OCI-M2 (cell line): ENCODE measurements around the gene XIRP1.

Experiments
- DNase-seq: peaks from one replicate; lab custom pipeline; 2025; ENCODE audit not compliant: unreplicated experiment; lab: John Stamatoyannopoulos, UW

XIRP1 gene

DNA sequence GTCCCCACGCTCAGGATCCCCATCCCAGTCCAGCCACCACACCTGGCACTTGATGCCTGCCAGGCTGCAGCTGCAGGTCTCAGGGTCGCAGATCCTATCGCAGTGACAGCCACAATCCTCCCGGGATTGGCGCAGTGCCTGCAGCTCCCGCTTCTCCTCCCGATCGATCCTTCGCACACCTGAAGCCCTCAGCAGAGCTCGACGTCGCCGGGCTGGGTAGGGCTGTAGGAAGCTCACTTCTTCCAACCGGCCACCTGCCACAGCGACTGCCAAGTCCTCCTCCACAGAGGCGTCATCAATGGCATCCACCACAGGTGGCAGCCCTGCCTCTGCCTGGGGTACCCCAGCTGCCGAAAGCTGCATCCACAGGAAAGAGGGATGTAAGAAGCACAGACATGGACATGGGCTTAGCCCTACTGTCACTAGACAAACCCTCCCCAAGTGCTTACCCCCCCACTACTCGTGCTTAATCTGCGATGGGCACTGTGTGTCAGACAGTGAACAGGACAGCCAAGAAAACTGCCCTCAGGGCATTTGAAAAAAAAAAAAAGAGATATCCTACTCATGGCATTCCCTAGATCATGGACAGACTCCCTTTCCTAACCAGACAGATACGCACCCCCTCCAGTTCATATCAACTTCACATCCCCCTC, 48.2 kb downstream of the XIRP1 start:
- no peak for DNase-seq

DNA sequence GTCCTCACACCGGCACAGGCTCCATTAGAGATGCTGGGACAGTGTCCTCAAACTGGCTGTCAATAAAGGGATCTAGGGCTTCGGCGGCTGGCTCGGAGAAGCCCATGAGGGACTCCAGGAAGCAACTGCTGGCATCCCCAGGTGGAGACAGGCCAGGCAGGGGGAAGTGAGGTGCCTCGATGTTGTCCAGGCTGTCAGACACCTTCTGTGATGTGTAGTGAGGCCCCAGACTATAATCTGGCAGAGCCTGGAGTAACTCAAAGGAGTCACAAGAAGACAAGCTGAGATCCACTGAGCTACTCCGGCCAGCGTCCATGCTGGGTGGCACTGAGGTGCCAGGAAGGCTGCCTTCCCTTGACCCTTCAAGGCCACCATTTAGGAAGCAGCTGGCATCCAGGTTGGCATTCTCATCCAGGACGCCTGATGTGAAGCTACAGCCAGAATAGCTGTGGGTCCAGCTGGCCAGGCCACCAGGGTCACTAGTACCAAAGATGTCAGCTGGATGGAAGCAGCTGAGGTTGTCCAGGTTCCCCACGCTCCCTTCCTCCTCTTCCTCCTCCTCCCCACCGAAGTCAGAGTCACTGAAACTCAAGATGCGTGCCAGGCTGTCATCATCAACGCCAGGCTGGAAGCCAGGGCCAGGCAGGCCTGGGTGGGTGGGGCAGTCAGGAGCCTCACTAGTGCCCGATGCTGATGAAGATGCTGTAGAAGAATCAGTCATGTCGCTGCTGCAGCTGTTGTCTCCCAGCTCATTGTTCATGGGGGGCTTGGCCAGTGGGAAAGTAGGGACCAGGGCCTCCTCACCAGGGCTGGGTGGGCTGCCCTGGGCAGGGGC, 49.1 kb downstream of the XIRP1 start:
- no peak for DNase-seq

DNA sequence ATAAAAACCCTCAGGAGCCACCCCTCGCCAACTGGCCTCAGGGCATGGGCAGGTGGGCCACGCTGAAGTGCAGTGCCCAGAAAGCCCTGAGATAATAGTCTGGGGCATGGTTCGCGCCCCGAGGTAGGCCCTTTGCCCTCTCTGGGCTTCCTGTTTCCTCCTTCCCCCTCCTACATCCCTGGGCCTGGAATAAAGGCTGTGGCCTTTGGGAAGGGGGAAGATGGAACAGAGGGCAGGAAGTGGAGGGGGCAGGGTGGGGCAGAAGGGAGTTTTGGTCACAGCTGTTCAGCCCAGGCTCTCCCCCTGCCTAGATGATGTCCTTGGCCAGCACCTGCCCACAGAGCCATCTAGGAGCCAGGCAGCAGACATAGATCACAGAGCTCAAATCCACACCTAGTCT, 50.3 kb downstream of the XIRP1 start:
- DNase-seq = no peak

DNA sequence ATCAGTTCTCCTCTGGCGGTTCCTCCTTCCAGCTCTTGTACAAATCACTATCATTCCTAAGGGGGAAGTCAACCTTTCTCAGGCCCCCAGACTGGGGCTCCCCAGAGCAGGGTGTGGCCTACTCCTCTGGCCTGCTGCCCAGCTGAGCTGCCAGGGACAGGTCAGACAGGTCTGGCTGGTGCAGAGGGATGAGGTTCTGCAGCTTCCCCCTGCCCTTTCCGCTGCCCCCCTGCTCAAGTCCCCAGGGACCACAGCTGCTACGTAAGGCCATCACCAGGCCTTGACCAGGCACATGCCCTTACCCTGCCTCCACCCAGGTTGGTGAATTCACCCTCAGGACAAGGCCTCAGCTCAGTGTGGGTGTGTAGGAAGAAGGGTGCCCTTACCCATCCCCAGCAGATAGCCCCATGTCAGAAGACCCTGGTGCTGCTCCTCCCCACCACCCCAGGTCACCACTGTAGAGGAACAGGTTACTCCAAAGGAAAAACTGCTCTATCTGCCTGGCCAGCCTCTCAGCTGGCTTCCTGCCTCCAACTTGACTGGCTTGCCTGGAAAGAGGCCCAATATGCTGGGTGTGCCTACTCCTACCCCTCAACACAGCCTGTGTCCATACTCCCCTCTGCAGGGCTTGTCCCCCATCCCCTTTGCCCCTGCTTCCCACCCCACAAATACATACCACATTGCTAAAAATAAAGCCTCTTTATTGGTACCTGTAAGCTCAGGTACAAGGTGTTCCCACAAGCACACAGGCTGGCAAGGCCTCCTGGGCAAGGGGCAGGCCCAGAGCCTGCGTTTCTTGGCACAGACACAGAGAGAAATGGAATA, 51.0 kb downstream of the XIRP1 start:
- DNase-seq = no peak

DNA sequence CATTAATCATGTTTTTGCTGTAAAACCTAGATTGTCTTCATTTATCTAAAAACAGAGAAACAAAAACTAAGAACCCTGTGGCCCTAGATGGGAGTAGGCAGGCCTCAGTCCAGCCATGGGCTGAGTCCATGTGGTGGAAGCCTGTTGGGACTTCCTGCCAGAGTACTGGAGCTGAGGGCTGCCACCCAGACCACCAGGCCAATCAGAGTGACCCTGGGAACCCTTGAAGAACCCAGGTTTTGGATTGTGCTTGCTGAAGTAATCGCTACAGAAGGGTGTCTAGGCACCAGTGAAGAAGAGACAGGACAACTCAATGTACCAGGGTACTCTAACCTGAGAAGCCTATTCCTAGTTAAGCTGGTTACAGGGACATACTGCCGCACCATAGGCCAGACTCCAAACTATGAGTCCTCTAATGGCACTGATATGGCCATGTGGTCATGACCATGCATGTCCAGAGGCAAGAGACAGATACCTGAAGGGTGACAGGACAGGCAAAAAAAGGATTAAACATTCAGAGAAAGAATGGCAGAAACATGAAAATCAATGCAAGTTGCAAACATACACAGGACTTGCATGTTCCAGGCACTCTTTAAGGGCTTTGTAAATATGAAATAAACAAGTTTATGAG, 51.9 kb downstream of the XIRP1 start:
- no peak for DNase-seq

DNA sequence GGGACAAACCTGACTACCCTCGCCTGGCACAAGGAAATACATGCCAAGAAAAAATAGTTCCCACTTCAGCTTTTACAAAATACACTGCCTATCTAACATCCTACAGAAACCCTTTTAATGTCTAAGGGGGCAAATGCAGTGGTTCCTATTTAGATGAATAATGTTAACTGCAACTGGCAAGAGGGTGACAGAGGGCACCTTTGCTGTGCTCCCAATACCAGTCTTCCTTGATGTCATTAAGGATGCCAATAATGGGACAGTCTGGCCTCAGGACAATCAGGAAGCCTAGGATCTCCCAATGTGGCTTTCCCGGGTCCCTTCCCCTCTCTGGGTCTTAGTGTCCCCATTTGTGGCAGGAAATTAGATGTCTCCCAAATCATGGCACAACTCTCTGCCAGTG, 53.0 kb downstream of the XIRP1 start:
- DNase-seq = no peak

DNA sequence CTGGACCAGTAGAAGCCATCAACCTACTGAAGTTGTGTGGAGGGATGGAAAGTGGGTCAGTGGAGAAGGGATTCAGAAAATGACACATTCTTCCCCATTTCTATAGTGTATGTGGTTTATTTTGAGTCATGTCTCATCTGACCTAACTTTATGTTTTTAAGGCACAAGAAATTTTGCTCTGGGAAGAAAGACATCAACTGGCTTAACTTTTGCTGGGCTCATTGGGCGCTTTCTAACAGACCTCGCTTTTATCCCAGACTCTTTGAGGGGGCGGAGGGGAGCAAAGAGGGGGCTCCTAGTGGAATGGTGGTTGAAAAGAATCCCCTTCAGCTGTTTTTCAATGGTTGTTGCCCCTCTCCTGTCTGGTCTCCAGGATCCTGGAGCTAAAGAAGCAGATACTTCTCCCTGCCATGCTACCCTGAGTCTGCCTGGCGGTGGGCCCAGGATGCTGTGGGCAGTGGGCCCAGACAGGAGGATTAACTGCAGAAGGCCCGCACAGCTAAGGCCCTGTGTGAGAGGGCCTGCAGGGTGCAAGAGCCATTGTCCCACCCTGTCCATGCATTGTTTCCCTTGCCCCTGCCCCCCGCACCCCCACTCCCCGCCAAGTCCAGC, 53.5 kb downstream of the XIRP1 start:
- no peak for DNase-seq

DNA sequence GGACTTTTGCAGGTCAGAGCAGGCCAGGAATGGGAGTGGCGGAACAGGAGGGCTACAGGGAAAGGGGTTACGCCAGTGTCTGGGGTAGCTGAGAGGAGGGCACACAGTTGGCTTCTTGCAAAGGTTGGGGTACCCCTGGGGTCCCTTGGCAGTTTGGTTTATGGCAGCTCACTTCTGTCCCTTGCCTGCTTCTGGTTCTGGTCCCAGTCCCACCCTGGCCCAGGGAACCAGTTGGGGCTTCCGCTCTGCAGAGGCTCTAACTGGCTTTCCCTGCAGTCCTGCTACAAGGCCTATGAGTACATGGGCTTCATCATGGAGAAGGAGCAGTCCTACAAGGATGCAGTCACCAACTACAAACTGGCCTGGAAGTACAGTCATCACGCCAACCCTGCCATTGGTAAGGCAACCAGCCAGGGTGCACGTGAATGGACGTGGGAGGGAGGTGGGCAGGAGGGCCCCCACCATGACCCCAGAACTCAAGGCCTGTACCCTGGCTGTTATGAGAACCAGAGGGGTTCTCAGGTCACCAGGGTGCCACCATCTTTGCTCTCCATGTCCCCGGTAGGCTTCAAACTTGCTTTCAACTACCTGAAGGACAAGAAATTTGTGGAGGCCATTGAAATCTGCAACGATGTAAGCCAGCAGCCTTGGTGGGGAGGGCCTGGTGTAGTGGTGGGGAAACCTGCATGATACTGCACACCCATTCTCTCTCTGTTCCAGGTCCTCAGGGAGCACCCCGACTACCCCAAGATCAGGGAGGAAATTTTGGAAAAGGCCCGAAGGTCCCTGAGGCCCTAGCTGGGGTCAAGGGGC, 54.2 kb downstream of the XIRP1 start:
- DNase-seq = no peak

DNA sequence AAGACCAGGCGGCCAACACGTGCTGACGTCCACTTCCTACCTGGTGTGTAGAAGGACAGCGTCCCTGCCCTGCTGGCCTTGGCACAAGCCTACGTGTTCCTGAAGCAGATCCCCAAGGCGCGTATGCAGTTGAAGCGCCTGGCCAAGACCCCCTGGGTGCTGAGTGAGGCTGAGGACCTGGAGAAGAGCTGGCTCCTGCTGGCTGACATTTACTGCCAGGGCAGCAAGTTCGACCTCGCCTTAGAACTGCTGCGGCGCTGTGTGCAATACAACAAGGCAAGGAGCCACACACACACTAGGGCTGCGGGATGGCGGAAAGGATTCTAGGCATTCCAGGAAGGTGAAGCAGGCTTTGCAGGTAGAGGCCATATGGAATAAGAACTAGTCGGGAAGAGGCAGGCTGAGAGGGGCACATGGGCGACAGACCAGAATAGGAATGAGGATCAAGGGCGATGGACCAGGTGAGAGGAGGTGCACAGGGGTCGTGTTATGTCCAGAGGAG, 54.9 kb downstream of the XIRP1 start:
- DNase-seq = no peak

DNA sequence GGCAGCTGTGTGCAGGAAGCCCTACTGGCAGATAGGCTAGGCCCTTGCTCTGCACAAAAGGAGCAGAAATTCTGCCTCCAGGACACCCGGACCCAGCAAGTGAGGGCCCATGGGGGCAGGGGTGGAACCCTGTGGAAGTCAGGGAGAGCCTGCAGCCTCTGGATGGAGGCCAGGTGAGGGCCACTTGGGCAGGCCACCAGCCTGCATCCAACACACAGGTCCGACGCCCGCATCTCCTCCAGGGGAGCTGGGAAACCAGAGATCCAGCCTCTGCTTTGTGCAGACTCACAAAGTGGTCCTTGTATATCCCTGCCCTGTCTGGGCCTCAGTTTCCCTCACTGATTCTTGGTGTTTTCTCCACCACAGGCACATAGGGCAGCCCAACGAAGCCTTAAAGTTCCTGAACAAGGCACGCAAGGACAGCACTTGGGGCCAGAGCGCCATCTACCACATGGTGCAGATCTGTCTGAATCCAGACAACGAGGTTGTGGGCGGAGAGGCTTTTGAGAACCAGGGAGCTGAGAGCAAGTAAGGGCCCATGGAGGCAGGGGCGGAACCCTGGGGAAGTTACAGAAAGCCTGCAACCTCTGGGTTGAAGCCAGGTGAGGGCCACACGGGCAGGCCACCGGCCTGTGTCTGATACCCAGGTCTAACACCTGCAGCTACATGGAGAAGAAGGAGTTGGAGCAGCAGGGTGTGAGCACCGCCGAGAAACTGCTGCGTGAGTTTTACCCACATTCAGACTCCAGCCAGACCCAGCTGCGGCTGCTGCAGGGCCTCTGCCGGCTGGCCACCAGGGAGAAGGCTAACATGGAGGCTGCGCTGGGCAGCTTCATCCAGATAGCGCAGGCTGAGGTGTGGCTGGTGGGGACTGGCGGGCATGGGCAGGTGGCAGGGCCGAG, 55.6 kb downstream of the XIRP1 start:
- DNase-seq = no peak

DNA sequence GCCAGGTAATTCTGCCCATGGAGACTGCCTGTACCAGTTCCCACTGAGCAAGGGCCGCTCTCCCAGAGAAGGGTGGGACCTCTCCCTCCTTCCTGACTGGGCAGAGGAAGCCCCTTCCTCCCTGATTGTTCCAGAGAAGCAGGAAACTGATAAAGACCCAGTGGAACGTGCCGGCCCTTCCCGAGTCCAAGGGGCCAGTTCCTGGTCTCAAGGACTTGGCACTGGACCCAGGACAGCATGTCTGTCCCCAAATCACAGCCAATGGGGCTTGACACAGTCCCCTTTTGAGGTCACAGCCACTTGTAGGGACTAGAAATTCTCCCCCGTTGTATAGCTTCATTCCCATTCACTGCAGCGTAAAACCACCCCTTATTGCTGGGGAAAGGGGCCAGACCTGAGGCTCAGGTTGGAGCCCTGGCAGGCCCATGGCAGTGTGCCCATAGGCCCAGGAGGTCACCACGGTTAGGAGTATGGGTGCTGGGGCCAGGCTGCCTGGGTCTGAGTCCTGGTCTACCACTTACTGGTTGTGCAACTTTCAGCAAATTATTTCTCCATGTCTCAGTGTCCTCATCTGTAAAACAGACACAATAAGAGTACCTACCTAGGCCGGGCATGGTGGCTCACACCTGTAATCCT, 57.1 kb downstream of the XIRP1 start:
- DNase-seq = no peak

DNA sequence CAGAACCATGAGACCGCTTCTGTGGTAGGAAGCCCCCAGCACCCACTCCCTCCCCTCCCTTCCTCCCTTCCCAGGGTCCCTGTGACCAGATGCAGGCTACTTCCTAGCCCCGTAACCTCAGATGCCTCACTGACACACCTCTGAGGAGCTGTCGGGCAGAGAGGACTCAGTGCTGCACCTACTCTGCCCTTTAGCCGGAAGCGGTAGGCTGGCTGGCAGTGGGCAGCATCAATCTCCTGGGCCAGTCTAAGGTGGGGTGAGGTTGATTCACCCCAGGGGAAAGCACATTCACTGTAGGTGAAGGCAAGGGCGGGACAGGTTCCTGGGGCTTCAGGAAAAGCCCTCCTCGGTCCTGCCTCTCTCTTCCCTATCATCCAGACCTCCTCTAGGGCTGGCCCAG, 58.1 kb downstream of the XIRP1 start:
- no peak for DNase-seq

DNA sequence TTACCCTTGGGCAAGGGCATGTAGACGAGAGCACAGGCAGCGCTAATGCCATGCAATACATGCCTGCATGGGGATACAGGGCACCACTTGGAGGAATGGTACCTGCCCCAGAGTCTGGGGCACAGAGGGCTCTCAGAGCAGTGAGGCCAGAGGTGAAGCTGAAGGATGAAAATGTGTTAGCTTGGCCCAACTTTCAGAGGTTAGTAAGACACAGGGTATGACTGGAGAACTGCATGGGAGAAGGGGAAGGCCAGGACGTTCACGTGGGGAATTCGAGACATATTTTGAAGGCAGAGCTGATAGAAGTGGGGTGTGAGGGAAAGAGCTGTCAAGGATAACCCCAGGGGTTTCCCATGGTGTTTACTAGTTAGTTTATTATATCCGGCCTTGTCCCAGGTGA, 58.6 kb downstream of the XIRP1 start:
- no peak for DNase-seq
